HEK293T (cell line): ENCODE results near the gene PARVB.

Experiments
- BHLHE40 ChIP-seq: fragments of 450-650 bp; IDR thresholded peaks from 2 replicates; pipeline ENCODE4 v1.6.1; 2016; ENCODE audit warnings: mild to moderate bottlenecking, moderate library complexity, borderline replicate concordance
- FOXK2 ChIP-seq: fragments of 450-650 bp; IDR thresholded peaks from 2 replicates; pipeline ENCODE4 v1.6.1; 2016; ENCODE audit warnings: mild to moderate bottlenecking
- SP1 ChIP-seq: fragments of 450-650 bp; IDR thresholded peaks from 2 replicates; pipeline ENCODE4 v1.6.1; 2017

DNA sequence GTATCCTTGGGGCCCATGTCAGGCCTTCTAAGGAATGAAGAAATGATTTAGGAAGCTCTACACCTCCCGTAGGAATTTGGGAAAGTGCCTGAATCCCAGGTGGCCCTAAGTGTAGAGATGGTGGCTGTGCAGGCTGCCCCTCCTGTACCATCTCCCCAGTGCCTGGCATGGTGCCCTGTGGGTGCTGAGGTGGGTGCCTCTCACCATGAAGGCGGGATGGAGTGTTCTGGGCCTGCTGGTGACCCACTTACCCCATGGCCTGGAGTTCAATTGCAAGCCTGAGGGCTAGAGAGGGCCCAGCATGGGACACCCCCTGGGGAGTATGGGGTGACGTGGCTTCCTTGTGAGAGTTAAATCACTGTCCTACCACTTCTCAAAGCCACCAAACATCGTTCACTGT is 49.1 kb upstream of the PARVB start:
- TF ChIP-seq BHLHE40 (no peak), FOXK2 (no peak), SP1 (no peak)
